Measurements from ENCODE around the gene MUC4. TPM values are rescaled to one million over a fixed set of nuclear protein-coding genes. Genes with fewer than 3 reads are reported as not detected.

Gene MUC4
- total and polyA plus RNA-seq, 4 donors: not detected

DNA sequence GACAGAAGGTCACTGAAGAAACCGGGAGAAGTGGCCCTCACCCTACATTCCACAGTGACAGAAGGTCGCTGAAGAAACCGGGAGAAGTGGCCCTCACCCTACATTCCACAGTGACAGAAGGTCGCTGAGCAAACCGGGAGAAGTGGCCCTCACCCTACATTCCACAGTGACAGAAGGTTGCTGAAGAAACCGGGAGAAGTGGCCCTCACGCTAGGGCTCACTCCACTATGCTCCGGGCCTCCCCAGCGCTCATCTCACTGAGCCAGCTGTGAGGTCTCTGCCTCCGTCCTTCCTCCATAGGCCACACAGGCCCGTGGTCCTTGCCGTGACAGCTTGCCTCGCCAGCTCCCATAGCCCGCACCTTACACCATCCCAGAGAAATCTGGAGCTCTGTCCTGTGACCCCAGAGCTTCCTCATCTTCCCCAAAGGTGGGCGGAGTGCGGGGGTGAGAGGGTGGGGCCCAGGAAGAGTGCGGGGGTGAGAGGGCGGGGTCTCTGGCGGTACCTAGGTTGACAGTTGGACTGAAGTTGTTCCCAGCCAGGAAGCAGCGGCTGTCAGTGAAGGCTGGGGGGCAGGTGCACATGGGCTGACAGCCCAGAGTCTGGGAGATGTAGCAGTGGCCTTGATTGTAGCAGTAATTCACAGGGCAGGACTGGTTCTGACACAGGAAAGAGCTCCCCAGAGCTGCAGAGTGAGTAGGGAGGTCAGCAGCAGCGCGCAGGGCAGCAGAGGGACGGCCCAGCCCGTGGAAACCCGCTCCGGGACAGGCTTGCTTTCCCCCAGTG is 59.0 kb downstream of the MUC4 start:
- no peak for DNase-seq (ENCODE audit: low spot score)
- H3K27ac ChIP-seq (ENCODE audit: low read depth in 1 of 2, low read length in 2 of 2): no peak overlapping the region

DNA sequence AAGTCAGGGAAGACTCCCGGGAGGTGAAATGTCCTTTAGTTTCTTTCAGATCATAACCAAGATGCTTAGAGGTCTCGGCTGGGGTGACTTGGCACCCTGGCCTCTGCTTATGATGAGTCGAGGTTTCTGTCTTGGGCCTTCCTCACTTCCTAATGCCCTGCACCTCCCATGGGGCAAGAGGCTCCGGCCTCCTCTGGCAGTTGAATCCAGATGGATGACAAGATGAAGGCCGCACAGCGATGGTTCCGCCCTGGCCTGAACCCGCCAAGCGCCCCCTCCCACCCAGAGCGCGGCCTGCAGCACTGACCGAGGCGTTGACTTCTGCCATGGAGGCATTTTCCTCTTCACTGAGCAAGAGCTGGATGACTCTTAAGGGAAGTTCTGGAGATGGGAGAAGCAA is 59.7 kb downstream of the MUC4 start:
- no peaks in the 10 kb centered on the region for H3K36me3 ChIP-seq (ENCODE audit: control insufficient read depth in 4 of 4, insufficient read depth in 3 of 4, low read depth in 1 of 4, low read length in 3 of 4)
- no peak overlapping the region for H3K9ac ChIP-seq (ENCODE audit: low read depth in 1 of 2, low read length in 2 of 2)
- WGBS: 88% methylated on average over 13 of the region's 13 CpGs
- peaks cover 0 to 3% (median under 1%) of the 10 kb centered on the region in 4 donors for H3K4me1 ChIP-seq (ENCODE audit: control insufficient read depth in 4 of 4, insufficient read depth in 4 of 4, low read length in 3 of 4)
- H3K27me3 ChIP-seq (ENCODE audit: control insufficient read depth in 4 of 4, insufficient read depth in 4 of 4, low read length in 3 of 4): no peaks in the 10 kb centered on the region
- DNase-seq (ENCODE audit: low spot score): no peak
- no peak overlapping the region for H3K4me3 ChIP-seq (ENCODE audit: low read depth in 1 of 3, low read length in 3 of 3)
- no peaks in the 10 kb centered on the region for H3K9me3 ChIP-seq (ENCODE audit: control insufficient read depth in 4 of 4, low read length in 3 of 4)
- H3K27ac ChIP-seq (ENCODE audit: low read depth in 1 of 2, low read length in 2 of 2): no peak overlapping the region
- TF ChIP-seq HNF4G (IDR thresholded peaks at IDR 0.05) (no peak), RXRA (IDR thresholded peaks at IDR 0.05) (no peak), GABPA (IDR thresholded peaks at IDR 0.05 in 1 of 2, conservative IDR thresholded peaks at IDR 0.05 in 1 of 2) (no peak)
- TF ChIP-seq, protein P1, sequence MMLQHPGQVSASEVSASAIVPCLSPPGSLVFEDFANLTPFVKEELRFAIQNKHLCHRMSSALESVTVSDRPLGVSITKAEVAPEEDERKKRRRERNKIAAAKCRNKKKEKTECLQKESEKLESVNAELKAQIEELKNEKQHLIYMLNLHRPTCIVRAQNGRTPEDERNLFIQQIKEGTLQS (IDR thresholded peaks at IDR 0.05): no peak

More for the DNA sequence above, 59.0 kb downstream of the MUC4 start:
- H3K9ac ChIP-seq (ENCODE audit: low read depth in 1 of 2, low read length in 2 of 2): no peak overlapping the region
- no peak overlapping the region for H3K4me3 ChIP-seq (ENCODE audit: low read depth in 1 of 3, low read length in 3 of 3)
- no peak for TF ChIP-seq HNF4A (conservative IDR thresholded peaks at IDR 0.05)
- TF ChIP-seq FOXA1 (IDR thresholded peaks at IDR 0.05): no peak
- no peak for TF ChIP-seq JUND (IDR thresholded peaks at IDR 0.05)
- no peak for TF ChIP-seq RAD21 (IDR thresholded peaks at IDR 0.05)
- no peak for TF ChIP-seq RXRA (IDR thresholded peaks at IDR 0.05)
- no peak for TF ChIP-seq EGR1 (IDR thresholded peaks at IDR 0.05; ENCODE audit: low read depth in 2 of 2)
- TF ChIP-seq, protein P2, sequence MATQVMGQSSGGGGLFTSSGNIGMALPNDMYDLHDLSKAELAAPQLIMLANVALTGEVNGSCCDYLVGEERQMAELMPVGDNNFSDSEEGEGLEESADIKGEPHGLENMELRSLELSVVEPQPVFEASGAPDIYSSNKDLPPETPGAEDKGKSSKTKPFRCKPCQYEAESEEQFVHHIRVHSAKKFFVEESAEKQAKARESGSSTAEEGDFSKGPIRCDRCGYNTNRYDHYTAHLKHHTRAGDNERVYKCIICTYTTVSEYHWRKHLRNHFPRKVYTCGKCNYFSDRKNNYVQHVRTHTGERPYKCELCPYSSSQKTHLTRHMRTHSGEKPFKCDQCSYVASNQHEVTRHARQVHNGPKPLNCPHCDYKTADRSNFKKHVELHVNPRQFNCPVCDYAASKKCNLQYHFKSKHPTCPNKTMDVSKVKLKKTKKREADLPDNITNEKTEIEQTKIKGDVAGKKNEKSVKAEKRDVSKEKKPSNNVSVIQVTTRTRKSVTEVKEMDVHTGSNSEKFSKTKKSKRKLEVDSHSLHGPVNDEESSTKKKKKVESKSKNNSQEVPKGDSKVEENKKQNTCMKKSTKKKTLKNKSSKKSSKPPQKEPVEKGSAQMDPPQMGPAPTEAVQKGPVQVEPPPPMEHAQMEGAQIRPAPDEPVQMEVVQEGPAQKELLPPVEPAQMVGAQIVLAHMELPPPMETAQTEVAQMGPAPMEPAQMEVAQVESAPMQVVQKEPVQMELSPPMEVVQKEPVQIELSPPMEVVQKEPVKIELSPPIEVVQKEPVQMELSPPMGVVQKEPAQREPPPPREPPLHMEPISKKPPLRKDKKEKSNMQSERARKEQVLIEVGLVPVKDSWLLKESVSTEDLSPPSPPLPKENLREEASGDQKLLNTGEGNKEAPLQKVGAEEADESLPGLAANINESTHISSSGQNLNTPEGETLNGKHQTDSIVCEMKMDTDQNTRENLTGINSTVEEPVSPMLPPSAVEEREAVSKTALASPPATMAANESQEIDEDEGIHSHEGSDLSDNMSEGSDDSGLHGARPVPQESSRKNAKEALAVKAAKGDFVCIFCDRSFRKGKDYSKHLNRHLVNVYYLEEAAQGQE (IDR thresholded peaks at IDR 0.05): no peak
- TF ChIP-seq, protein P1 (IDR thresholded peaks at IDR 0.05): no peak
- TF ChIP-seq, protein P3, sequence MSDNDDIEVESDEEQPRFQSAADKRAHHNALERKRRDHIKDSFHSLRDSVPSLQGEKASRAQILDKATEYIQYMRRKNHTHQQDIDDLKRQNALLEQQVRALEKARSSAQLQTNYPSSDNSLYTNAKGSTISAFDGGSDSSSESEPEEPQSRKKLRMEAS (IDR thresholded peaks at IDR 0.05): no peak
- TF ChIP-seq TAF1 (conservative IDR thresholded peaks at IDR 0.05): no peak
- TF ChIP-seq YY1 (IDR thresholded peaks at IDR 0.05): no peak
- no peak for TF ChIP-seq GABPA (IDR thresholded peaks at IDR 0.05 in 1 of 2, conservative IDR thresholded peaks at IDR 0.05 in 1 of 2)
- TF ChIP-seq, protein P4, sequence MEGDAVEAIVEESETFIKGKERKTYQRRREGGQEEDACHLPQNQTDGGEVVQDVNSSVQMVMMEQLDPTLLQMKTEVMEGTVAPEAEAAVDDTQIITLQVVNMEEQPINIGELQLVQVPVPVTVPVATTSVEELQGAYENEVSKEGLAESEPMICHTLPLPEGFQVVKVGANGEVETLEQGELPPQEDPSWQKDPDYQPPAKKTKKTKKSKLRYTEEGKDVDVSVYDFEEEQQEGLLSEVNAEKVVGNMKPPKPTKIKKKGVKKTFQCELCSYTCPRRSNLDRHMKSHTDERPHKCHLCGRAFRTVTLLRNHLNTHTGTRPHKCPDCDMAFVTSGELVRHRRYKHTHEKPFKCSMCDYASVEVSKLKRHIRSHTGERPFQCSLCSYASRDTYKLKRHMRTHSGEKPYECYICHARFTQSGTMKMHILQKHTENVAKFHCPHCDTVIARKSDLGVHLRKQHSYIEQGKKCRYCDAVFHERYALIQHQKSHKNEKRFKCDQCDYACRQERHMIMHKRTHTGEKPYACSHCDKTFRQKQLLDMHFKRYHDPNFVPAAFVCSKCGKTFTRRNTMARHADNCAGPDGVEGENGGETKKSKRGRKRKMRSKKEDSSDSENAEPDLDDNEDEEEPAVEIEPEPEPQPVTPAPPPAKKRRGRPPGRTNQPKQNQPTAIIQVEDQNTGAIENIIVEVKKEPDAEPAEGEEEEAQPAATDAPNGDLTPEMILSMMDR (IDR thresholded peaks at IDR 0.05; ENCODE audit: low read depth, low read length, missing input control): no peak
- TF ChIP-seq HNF4G (IDR thresholded peaks at IDR 0.05): no peak
- no peak for TF ChIP-seq FOXA2 (IDR thresholded peaks at IDR 0.05)
- H3K4me1 ChIP-seq (ENCODE audit: control insufficient read depth in 4 of 4, insufficient read depth in 4 of 4, low read length in 3 of 4): peaks cover 0 to 6% (median under 1%) of the 10 kb centered on the region in 4 donors
- 85% methylated on average over 26 of the region's 26 CpGs for WGBS
- no peaks in the 10 kb centered on the region for H3K9me3 ChIP-seq (ENCODE audit: control insufficient read depth in 4 of 4, low read length in 3 of 4)
- no peaks in the 10 kb centered on the region for H3K27me3 ChIP-seq (ENCODE audit: control insufficient read depth in 4 of 4, insufficient read depth in 4 of 4, low read length in 3 of 4)
- H3K36me3 ChIP-seq (ENCODE audit: control insufficient read depth in 4 of 4, insufficient read depth in 3 of 4, low read depth in 1 of 4, low read length in 3 of 4): no peaks in the 10 kb centered on the region

Data from liver (tissue), 9 donors.